ENCODE data around the gene PAQR5. TPM values are rescaled to one million over a fixed set of nuclear protein-coding genes. Genes with fewer than 3 reads are reported as not detected.

Gene PAQR5
- total and polyA plus RNA-seq, 4 donors = 2.3 to 22.6 (median 10.5) TPM

DNA sequence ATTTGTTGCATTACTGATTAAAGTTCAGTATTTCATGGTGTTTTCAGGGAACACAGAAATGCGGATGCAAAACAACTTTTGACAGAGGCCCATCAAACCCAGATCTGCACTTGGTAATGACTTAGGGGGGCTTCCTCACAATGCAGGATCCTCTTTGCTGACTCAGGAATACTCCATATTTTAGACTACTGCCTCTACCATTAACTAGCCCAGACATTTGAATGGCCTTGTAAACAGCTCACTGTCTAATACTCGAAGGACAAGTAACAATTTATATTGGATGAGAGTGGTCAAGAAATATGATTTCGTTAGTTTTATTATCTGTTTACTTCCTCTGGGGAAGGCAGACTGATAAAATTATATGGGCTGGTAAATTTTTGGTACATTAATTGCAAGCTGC, 106.4 kb downstream of the PAQR5 start:
- Histone ChIP-seq H3K9me3 (ENCODE audit: control insufficient read depth in 4 of 4, insufficient read depth in 3 of 4, low read length in 3 of 4) (no peaks in the 10 kb centered on the region), H3K4me3 (no peak overlapping the region), H3K36me3 (ENCODE audit: control insufficient read depth in 4 of 4, insufficient read depth in 4 of 4, low read length in 4 of 4) (peaks cover 0 to 3% (median 2%) of the 10 kb centered on the region in 4 donors), H3K4me1 (ENCODE audit: control insufficient read depth in 5 of 5, insufficient read depth in 5 of 5, low read length in 5 of 5) (no peaks in the 10 kb centered on the region), H3K27me3 (ENCODE audit: control insufficient read depth in 3 of 3, insufficient read depth in 3 of 3, low read length in 2 of 3) (no peaks in the 10 kb centered on the region), H3K9ac (ENCODE audit: insufficient read depth in 1 of 2, low read length in 2 of 2) (no peak overlapping the region), H3K27ac (ENCODE audit: low read depth in 1 of 2, low read length in 1 of 2) (no peak overlapping the region)
- TF ChIP-seq, protein P1, sequence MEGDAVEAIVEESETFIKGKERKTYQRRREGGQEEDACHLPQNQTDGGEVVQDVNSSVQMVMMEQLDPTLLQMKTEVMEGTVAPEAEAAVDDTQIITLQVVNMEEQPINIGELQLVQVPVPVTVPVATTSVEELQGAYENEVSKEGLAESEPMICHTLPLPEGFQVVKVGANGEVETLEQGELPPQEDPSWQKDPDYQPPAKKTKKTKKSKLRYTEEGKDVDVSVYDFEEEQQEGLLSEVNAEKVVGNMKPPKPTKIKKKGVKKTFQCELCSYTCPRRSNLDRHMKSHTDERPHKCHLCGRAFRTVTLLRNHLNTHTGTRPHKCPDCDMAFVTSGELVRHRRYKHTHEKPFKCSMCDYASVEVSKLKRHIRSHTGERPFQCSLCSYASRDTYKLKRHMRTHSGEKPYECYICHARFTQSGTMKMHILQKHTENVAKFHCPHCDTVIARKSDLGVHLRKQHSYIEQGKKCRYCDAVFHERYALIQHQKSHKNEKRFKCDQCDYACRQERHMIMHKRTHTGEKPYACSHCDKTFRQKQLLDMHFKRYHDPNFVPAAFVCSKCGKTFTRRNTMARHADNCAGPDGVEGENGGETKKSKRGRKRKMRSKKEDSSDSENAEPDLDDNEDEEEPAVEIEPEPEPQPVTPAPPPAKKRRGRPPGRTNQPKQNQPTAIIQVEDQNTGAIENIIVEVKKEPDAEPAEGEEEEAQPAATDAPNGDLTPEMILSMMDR (IDR thresholded peaks at IDR 0.05; ENCODE audit: control extremely low read depth, extremely low read depth) = no peak
- 62 to 63% methylated on average over 3 of the region's 3 CpGs for WGBS, 2 donors
- ATAC-seq (ENCODE audit: insufficient read depth, low FRiP score) (no peak), DNase-seq (no peak)

GRCh38 chr15:69407719-69408400, 109.1 kb downstream of the PAQR5 start:
- Histone ChIP-seq H3K9ac (ENCODE audit: insufficient read depth in 1 of 2, low read length in 2 of 2) (no peak overlapping the region), H3K9me3 (ENCODE audit: control insufficient read depth in 4 of 4, insufficient read depth in 3 of 4, low read length in 3 of 4) (no peaks in the 10 kb centered on the region), H3K4me3 (no peak overlapping the region), H3K36me3 (ENCODE audit: control insufficient read depth in 4 of 4, insufficient read depth in 4 of 4, low read length in 4 of 4) (peaks cover 0 to 3% (median 0%) of the 10 kb centered on the region in 4 donors), H3K27ac (ENCODE audit: low read depth in 1 of 2, low read length in 1 of 2) (no peak overlapping the region), H3K4me1 (ENCODE audit: control insufficient read depth in 5 of 5, insufficient read depth in 5 of 5, low read length in 5 of 5) (no peaks in the 10 kb centered on the region), H3K27me3 (ENCODE audit: control insufficient read depth in 3 of 3, insufficient read depth in 3 of 3, low read length in 2 of 3) (no peaks in the 10 kb centered on the region)
- WGBS, 2 donors = 91 to 96% methylated on average over 3 of the region's 3 CpGs
- no peak for DNase-seq
- ATAC-seq (ENCODE audit: insufficient read depth, low FRiP score) = no peak
- TF ChIP-seq, protein P1 (IDR thresholded peaks at IDR 0.05; ENCODE audit: control extremely low read depth, extremely low read depth) = no peak

- H3K9ac ChIP-seq (ENCODE audit: insufficient read depth in 1 of 2, low read length in 2 of 2) = no peak overlapping the region
- 81 to 91% methylated on average over 3 of the region's 3 CpGs for WGBS, 2 donors
- no peaks in the 10 kb centered on the region for H3K27me3 ChIP-seq (ENCODE audit: control insufficient read depth in 3 of 3, insufficient read depth in 3 of 3, low read length in 2 of 3)
- H3K27ac ChIP-seq (ENCODE audit: low read depth in 1 of 2, low read length in 1 of 2) = no peak overlapping the region
- H3K4me3 ChIP-seq = no peak overlapping the region
- no peaks in the 10 kb centered on the region for H3K4me1 ChIP-seq (ENCODE audit: control insufficient read depth in 5 of 5, insufficient read depth in 5 of 5, low read length in 5 of 5)
- no peak for ATAC-seq (ENCODE audit: insufficient read depth, low FRiP score)
- H3K9me3 ChIP-seq (ENCODE audit: control insufficient read depth in 4 of 4, insufficient read depth in 3 of 4, low read length in 3 of 4) = no peaks in the 10 kb centered on the region
- H3K36me3 ChIP-seq (ENCODE audit: control insufficient read depth in 4 of 4, insufficient read depth in 4 of 4, low read length in 4 of 4) = peaks cover 0 to 3% (median 0%) of the 10 kb centered on the region in 4 donors
- TF ChIP-seq, protein P1 (IDR thresholded peaks at IDR 0.05; ENCODE audit: control extremely low read depth, extremely low read depth) = no peak
- DNase-seq = no peak
These were observed 110.1 kb downstream of the PAQR5 start for GRCh38 chr15:69408841-69409240.
